GM18873 (cell line): ENCODE data around the gene MDM2.
"Not testable (repeated sequence)": the region's sequence is repeated elsewhere in the genome, so short reads cannot be mapped to it uniquely, and the experiment has no call there.

Experiments used
- ATAC-seq: cut with Tn5 transposase; IDR thresholded peaks from one replicate; pipeline ENCODE4 v1.9.1; 2021; ENCODE audit warnings: mild to moderate bottlenecking, moderate library complexity, moderate number of reproducible peaks; ENCODE audit not compliant: unreplicated experiment, low FRiP score

The MDM2 gene

DNA sequence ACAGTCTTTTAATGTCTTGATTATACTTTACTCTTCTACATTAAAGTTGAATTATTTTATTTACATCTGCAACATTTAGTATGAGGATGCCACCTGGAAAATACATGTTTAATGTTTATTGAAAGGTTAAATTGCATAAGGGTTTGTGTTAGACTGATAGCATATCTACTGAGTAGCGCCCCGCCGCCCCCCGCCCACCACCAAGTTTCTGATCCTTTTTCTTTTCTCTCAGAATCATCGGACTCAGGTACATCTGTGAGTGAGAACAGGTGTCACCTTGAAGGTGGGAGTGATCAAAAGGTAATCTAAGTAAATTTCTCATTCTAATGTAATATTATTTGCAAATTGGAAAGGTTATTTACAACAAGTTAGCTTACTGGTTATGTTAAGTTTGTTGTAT is 16.2 kb downstream of the MDM2 start:
- no peak for ATAC-seq

DNA sequence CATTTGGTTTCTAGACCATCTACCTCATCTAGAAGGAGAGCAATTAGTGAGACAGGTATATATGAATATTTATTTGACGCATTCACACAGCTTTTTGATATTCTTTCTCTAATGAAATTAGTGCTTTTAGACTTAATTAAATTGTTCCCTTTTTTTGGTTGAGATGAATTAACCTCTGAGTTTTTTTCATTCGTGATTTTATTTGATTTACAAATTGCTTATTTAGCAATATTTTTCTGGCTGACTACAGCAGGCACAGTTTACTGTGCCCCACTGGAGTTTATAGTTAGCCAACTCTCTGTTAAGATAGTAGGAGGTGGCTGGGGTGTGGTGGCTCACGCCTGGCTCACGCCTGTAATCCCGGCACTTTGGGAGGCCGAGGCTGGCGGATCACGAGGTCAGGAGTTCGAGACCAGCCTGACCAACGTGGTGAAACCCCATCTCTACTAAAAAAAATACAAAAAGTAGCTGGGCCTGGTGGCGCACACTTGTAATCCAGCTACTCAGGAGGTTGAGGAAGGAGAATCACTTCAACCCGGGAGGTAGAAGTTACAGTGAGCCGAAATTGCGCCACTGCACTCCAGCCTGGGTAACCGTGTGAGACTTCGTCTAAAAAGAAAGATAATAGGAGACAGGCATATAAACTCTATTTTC is 16.7 kb downstream of the MDM2 start:
- no peak for ATAC-seq

DNA sequence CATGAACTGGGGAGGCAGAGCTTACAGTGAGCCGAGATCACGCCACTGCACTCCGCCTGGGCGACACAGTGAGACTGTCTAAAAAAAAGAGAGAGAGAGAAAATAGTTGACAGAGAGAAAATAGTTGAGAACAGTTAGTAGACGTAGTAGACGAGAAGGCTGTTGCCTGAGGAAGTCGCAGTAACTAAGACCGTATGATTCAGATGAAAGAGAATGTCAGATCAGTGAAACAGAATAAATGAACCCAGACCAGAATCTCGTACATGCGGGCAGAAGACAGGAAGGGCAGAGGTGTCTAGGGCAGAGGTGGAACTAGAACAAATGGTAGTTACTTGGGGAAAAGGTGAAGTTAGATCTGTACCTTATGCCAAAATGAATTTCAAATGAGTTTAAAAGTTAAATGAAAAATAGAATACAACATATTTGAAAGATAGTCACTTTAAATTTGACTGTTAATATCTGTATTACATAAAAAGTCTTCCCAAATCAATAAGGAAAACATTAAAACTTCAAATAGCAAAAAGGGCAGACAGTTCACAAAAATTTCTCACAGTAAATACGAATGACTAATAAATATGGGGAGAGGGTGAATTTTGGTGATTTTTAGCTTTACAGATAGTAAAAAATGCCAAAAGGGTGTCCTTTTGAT is 17.7 kb downstream of the MDM2 start:
- no peak for ATAC-seq

DNA sequence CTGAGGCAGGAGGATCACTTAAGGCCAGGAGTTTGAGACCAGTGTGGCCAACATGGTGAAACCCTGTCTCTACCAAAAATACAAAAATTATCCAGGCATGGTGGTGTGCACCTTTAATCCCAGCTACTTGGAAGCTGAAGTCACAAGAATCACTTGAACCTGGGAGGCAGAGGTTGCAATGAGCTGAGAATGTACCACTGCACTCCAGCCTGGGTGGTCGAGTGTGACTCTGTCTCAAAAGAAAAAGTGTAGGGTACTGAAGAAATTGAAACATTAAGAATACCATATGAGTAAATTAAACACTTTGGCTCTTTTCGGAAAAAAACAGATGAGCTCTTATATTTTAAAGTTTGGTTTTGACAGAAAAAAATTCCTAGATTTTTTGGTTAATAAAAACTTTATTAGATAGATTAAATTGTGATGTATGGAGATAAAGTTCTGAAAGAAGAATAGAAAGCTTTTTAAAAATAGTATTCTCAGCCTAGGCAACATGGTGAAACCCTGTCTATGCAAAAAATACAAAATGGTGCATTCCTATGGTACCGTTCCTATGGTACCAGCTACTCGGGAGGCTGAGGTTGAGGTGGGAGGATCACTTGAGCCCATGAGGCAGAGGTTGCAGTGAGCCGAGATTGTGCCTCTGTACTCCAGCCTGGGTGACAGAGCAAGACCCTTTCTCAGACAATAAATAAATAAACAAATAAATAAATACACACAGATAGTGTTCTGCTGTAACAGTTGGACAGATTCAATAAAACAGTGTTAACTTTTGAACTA is 20.1 kb downstream of the MDM2 start:
- no peak for ATAC-seq

DNA sequence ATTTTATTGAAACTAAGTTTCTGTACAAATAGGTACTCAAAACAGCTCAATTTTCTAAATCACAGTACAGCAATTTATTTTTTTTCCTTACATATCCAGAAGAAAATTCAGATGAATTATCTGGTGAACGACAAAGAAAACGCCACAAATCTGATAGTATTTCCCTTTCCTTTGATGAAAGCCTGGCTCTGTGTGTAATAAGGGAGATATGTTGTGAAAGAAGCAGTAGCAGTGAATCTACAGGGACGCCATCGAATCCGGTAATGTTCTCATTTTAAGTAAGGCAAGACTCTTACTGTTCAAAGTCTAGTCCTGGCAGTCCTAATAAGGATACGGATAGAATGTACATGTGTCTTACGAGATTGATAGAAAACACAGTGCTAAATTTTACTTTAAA is 20.7 kb downstream of the MDM2 start:
- no peak for ATAC-seq

DNA sequence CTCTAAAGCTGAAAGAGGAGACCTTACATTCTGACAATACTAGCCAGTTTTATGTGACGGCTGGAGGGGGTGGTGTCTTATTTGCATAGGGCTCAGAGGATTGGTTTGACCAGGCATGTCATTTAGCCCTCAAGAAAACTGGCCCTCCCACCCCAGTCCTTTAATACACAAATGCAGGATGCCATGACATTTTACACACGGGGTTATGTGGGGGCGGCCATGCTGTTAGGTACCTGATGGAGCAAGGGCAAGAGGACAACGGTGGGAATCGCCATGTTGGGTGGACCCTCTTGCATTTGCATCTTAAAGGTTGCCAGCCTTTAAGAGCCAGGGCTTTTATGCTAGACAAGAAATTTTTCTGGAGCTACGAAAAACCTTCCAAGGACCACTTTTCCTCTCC is 23.3 kb downstream of the MDM2 start:
- no peak for ATAC-seq

DNA sequence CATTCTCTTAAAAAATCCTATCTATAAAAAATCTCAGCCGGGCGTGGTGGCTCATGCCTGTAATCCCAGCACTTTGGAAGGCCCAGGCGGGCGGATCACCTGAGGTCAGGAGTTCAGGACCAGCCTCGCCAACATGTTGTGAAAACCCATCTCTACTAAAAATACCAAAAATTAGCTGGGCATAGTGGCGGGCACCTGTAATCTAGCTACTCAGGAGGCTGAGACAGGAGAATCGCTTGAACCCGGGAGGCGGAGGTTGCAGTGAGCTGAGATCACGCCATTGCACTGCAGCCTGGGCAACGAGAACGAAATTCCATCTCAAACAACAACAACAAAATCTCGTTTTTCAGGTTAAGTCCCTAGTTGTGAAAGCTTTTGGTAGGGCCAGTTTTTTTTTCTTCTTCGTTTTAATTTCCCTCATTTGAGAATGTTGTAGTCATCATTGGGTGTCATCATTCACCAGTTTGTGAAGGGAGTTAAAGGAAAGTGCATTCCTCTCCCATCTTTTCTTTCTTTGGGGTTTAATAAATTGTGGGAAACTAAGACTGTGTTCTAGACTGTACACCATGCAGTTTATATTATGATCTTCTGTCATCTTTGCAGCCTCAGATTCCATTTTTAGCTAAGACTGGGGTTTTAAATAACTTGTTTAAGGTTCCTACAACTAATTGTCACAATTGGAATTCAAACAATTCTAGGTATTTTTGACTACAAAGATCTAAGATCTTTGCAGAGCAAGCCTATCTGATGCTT is 23.9 kb downstream of the MDM2 start:
- no peak for ATAC-seq

DNA sequence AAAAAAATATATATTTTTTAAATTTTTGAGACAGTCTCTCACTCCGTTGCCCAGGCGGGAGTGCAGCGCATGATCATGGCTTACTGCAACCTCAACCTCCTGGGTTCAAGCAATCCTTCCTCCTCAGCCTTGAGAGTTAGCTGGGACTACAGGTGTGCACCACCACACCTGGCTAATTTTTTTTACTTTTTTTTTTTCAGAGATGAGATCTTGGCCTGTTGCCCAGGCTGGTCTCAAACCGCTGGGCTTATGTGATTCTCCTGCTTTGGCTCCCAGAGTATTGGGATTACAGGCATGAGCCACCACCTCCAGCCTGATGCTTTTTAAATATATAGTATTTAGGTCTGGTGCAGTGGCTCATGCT is 24.5 kb downstream of the MDM2 start:
- no peak for ATAC-seq

DNA sequence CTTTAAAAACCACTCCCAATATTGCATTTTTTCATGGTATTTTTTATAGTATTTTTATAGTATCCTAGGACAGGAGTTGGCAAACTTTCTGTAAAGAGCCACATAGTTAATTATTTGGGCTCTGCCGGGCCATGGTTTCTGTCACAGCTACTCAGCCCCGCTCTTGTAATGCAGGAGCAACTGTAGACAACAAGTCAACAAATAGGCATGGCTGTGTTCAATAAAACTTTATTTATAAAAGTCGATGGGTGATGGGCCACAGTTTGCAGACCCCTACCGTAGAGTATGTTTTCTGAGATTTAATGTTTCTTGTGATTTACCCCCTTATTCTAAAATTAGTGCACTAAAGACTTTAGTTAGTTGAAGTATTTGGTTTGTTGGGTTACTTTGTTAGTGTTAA is 25.5 kb downstream of the MDM2 start:
- ATAC-seq: no peak

DNA sequence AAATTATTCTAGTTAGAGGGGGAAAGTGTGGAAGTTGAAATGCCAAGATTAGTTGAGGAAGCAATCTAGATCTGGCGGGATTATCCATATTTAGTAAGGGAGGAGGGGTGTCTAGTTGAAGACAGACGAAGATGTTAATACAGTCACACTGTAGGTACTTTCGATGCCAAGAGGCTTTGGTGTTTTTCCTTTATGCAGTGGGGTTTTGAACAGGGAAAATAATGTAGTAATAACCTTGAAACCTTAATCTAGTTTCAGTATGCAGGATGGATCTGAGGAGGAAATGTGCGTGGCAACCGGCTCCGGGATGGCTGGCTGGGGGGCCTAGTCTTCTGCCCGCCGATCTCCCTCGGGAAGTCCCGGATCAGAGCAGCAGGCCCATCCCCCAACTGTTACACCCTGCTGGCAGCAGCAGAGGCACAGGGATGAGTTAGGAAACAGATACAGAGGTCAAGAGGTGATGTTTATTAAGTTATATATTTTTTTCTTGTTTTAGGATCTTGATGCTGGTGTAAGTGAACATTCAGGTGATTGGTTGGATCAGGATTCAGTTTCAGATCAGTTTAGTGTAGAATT is 27.4 kb downstream of the MDM2 start:
- ATAC-seq: no peak

DNA sequence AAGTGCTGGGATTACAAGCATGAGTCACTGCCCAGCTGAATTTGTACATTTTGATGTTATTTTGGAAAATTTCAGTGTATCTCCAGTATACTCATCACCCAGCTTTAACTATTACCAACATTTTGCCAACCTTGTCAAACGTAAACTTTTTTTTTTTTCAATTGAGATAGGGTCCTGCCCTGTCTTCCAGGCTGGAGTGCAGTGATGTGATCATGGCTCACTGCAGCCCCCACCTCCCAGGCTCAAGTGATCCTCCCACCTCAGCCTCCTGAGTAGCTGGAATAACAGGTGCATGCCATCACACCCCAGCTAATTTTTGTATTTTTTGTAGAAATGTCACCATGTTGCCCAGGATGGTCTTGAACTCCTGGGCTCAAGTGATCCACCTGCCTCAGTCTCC is 29.2 kb downstream of the MDM2 start:
- no peak for ATAC-seq

DNA sequence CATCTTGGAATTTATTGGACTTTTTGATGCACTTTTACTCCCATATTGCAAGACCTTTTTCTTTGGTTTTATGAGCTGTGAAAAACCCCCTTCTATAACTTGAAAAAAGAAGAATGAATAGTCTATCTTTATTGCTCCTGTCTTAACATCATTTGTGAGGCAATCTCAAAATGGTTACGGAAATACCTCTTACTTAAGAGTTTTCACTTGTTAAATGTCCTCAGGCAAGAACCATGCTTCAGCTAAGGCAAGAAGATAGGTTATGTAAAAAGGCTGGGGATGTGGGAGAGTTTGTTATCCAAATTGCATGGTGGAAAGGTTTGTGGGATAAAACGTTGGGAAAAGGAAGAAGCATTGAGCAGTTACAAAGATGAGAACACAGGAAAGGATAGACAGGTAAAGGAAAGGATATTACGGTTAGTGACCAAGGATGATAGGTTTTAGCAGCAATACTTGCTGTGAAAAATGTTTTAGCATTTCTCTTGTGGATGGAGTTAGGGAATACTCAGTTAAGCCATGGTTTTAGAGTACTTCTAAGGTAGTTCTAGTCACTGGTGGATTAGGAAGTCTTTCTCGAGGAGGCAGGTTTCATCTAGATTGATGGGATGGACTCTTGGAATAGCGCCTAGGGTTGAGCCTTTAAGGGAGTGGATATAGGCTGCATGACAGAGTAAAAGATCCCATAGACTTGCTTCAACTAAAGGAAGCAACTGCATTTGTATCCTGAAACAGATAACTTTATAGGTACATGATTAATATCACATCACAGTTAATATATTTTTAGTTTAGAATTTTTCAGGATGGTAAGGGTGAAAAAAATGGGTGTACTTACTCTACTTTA is 30.3 kb downstream of the MDM2 start:
- no peak for ATAC-seq

DNA sequence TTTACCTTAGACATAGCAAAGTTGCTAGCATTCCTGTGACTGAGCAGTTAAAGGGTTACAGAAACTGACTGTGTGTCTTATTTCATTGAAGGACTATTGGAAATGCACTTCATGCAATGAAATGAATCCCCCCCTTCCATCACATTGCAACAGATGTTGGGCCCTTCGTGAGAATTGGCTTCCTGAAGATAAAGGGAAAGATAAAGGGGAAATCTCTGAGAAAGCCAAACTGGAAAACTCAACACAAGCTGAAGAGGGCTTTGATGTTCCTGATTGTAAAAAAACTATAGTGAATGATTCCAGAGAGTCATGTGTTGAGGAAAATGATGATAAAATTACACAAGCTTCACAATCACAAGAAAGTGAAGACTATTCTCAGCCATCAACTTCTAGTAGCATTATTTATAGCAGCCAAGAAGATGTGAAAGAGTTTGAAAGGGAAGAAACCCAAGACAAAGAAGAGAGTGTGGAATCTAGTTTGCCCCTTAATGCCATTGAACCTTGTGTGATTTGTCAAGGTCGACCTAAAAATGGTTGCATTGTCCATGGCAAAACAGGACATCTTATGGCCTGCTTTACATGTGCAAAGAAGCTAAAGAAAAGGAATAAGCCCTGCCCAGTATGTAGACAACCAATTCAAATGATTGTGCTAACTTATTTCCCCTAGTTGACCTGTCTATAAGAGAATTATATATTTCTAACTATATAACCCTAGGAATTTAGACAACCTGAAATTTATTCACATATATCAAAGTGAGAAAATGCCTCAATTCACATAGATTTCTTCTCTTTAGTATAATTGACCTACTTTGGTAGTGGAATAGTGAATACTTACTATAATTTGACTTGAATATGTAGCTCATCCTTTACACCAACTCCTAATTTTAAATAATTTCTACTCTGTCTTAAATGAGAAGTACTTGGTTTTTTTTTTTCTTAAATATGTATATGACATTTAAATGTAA is 31.5 kb downstream of the MDM2 start:
- no peak for ATAC-seq

DNA sequence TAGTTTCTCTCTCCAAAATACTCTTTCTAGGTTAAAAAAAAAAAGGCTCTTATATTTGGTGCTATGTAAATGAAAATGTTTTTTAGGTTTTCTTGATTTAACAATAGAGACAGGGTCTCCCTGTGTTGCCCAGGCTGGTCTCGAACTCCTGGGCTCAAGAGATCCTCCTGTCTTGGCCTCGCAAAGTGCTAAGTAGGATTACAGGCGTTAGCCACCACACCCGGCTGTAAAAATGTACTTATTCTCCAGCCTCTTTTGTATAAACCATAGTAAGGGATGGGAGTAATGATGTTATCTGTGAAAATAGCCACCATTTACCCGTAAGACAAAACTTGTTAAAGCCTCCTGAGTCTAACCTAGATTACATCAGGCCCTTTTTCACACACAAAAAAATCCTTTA is 33.2 kb downstream of the MDM2 start:
- not testable (repeated sequence) for ATAC-seq

DNA sequence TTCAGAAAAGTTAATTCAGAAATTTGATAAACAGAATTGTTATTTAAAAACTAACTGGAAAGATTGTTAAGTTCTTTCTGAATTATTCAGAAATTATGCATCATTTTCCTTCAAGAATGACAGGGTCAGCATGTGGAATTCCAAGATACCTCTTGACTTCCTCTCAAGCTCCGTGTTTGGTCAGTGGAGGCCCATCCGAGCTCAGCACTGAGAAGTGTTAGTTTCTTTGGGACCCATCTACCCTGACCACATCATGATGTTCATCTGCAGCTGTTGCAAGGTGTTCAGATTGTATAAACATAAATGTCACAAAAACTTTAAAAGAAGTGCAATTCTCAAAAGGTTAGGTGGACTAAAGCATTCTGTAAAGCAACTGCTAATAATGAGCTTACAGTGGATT is 33.7 kb downstream of the MDM2 start:
- no peak for ATAC-seq

DNA sequence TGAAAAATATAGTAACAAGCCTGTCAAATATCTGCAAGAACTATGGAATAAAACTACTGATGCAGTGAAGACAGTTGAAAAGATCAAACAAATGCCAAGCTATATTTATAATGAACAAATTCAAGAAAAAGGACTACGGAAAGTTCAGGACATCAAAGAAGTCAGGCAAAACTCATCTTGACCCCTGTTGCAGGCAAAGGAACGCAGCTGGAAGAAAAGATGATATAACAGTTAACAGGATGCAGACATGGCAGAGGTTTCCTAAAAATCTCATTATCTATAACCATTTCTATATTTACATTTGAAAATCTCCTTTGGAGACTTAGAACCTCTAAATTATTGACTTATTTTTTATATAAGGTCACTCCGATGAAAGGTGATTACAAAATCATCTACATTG is 34.1 kb downstream of the MDM2 start:
- ATAC-seq: no peak

DNA sequence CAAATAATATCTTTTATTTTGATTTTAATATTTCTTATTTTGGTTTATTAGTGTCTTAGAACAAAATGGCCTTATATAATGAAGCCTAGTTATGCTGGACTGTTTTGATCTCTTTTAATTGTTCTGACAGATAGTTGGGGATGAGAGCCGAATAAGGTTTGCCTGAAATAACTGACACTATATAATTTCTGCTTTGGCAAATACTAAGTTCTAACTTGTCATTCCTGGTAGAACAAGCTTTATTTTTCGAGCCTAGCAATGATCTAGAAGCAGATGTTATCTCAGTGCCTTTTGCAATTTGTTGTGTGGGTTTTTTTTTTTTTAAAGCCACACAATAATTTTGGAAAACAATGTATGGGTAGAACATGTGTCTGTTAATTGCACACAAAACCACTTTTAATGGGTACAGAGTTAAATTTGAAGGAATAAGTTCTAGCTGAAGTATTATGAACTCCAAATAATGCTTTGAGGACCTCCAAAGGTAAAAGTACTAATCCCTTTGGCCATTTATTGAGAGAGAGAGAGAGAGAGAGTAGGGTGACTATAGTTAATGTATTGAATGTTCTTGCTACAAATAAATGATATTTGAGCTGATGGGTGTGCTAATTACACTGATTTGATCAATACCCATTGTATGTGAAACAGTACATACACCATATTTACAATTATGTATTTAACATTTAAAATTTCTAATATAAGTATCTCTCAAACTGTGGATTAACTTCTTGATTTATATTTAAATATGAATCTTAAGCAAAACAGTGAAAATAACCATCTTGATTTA is 35.0 kb downstream of the MDM2 start:
- ATAC-seq: no peak

DNA sequence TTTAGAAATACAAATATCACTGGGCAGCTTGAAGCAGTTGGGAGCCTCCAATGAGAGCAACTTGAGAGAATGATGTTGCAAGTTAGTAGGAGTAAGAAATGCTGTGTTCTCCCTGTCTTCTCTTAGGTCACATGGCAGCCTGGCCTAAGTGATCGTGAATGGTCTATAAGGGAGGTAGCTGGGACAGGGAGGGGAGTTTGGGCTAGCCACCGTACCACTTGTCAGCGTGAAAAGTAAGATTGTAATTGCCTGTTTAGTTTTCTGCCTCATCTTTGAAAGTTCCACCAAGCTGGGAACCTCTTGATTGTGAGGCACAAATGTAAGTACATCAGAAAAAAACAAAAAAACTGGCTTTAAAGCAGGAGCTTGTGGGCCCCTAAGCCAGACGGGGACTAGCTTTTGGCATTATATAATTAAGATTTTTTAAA is 36.4 kb downstream of the MDM2 start:
- no peak for ATAC-seq
